CD8-positive, alpha-beta memory T cell (primary cell): ENCODE measurements around the gene GUK1. TPM values are rescaled to one million over a fixed set of nuclear protein-coding genes. Genes with fewer than 3 reads are reported as not detected.

Experiments used
- CTCF ChIA-PET: fragments of 350-600 bp; sonication (Branson Sonifier 250); formaldehyde crosslinking; loops from one replicate; lab custom pipeline; 2021; ENCODE audit warnings: antibody characterized with exemption; lab: Charles Lee
- POLR2A ChIA-PET: fragments of 350-600 bp; sonication (Branson Sonifier 250); formaldehyde crosslinking; loops from one replicate; lab custom pipeline; 2021; ENCODE audit warnings: antibody characterized with exemption; lab: Charles Lee
- DNase-seq, 5 donors: peaks; one replicate each; pipeline versions ENCODE4 v3.0.0 to v3.0.0-alpha.2; 2020 to 2022; ENCODE audit warnings: mixed read lengths in 1 of 5
- H3K27ac ChIP-seq: one replicate; pipeline ENCODE4 v1.7.0; 2013; ENCODE audit warnings: low read depth, mild to moderate bottlenecking, low read length, moderate library complexity
- H3K27me3 ChIP-seq: 2 replicates; pipeline ENCODE4 v1.7.0; 2013; ENCODE audit warnings: low read length, mild to moderate bottlenecking; ENCODE audit not compliant: insufficient read depth, poor library complexity, severe bottlenecking
- H3K36me3 ChIP-seq: 2 replicates; pipeline ENCODE4 v1.7.0; 2013; ENCODE audit warnings: mild to moderate bottlenecking, low read length, moderate library complexity; ENCODE audit not compliant: insufficient read depth
- H3K4me1 ChIP-seq: 2 replicates; pipeline ENCODE4 v1.7.0; 2013; ENCODE audit warnings: mild to moderate bottlenecking, low read length, moderate library complexity; ENCODE audit not compliant: insufficient read depth
- H3K4me3 ChIP-seq: 2 replicates; pipeline ENCODE4 v1.7.0; 2013; ENCODE audit warnings: mild to moderate bottlenecking, low read length
- H3K9me3 ChIP-seq: 2 replicates; pipeline ENCODE4 v1.7.0; 2013; ENCODE audit warnings: mild to moderate bottlenecking, low read length
- H3K27ac Mint-ChIP-seq, 8 donors: one replicate each; pipeline ENCODE4 v1.8.0; 2020 to 2021; ENCODE audit warnings: mixed read lengths in 8 of 8, mild to moderate bottlenecking in 6 of 8, inconsistent platforms in 3 of 8, moderate library complexity in 3 of 8
- H3K27me3 Mint-ChIP-seq, 2 donors: one replicate each; pipeline ENCODE4 v1.8.0; 2020 to 2021; ENCODE audit warnings: mixed read lengths in 2 of 2, mild to moderate bottlenecking in 1 of 2, moderate library complexity in 1 of 2
- H3K36me3 Mint-ChIP-seq, 3 donors: one replicate each; pipeline ENCODE4 v1.8.0; 2020 to 2021; ENCODE audit warnings: mixed read lengths in 3 of 3, inconsistent platforms in 1 of 3, mild to moderate bottlenecking in 1 of 3
- H3K4me1 Mint-ChIP-seq, 3 donors: one replicate each; pipeline ENCODE4 v1.8.0; 2020 to 2021; ENCODE audit warnings: mixed read lengths in 3 of 3, inconsistent platforms in 1 of 3, mild to moderate bottlenecking in 1 of 3
- H3K4me3 Mint-ChIP-seq, 7 donors: one replicate each; pipeline ENCODE4 v1.8.0; 2020 to 2021; ENCODE audit warnings: mixed read lengths in 7 of 7, mild to moderate bottlenecking in 6 of 7, moderate library complexity in 4 of 7, inconsistent platforms in 2 of 7
- H3K9me3 Mint-ChIP-seq, 5 donors: one replicate each; pipeline ENCODE4 v1.8.0; 2020 to 2022; ENCODE audit warnings: mixed read lengths in 5 of 5, mild to moderate bottlenecking in 3 of 5, moderate library complexity in 2 of 5, inconsistent platforms in 1 of 5
- polyA plus RNA-seq: library from polyadenylated mRNA; unstranded; fragments of 300-500 nt; fragmentation: Illumina TruSeq; gene quantifications from one replicate; pipeline ENCODE4 v1.2.3, GENCODE V29; 2021
- total RNA-seq, 2 experiments: library from RNA; stranded (reverse); gene quantifications; one replicate each; pipeline ENCODE4 v1.2.3, GENCODE V29; 2021

GUK1 gene
- total and polyA plus RNA-seq, 3 experiments from 2014 or later: 222 to 467 (median 245) TPM

- Mint-ChIP-seq H3K36me3 (peaks cover 0 to 37% (median 3%) of the 10 kb centered on the region in 3 donors), H3K4me1 (peaks cover 56 to 70% (median 57%) of the 10 kb centered on the region in 3 donors), H3K27ac (peak overlapping the region; percentile 98 to 100 (median 99)), H3K9me3 (no peaks in the 10 kb centered on the region), H3K27me3 (peaks cover 0 to 5% of the 10 kb centered on the region in 2 donors), H3K4me3 (peak overlapping the region; percentile 91 to 99 (median 98))
- no peaks in the 10 kb centered on the region for H3K27me3 ChIP-seq
- peak overlapping the region; percentile 82 for H3K4me3 ChIP-seq
- ChIA-PET POLR2A (interaction anchor here (0.6 to 7.8 kb wide), 4 partner anchors 14 to 34 kb away, joined by 3 to 69 read pairs (median 4); partner anchors contain the start of gene IBA57), CTCF (interaction anchor here (0.8 to 6.3 kb wide), 4 partner anchors 9 to 140 kb away, joined by 3 to 57 read pairs (median 5); partner anchors contain the start of gene IBA57)
- peaks cover 8% of the 10 kb centered on the region for H3K36me3 ChIP-seq
- H3K4me1 ChIP-seq: peaks cover 44% of the 10 kb centered on the region
- no peaks in the 10 kb centered on the region for H3K9me3 ChIP-seq
- H3K27ac ChIP-seq: peak overlapping the region; percentile 96
- DNase-seq: no peak
Measured at GRCh38 chr1:228139406-228139930, 611 bp upstream of the GUK1 start.

GRCh38 chr1:228140724-228141225 lies 696 bp downstream of the GUK1 start:
- no peak for DNase-seq
- H3K36me3 Mint-ChIP-seq: peaks cover 0 to 43% (median 3%) of the 10 kb centered on the region in 3 donors
- Histone ChIP-seq H3K9me3 (no peaks in the 10 kb centered on the region), H3K27ac (peak overlapping the region; percentile 98), H3K36me3 (peaks cover 8% of the 10 kb centered on the region), H3K4me3 (peak overlapping the region; percentile 86), H3K27me3 (no peaks in the 10 kb centered on the region), H3K4me1 (peaks cover 57% of the 10 kb centered on the region)
- POLR2A ChIA-PET: interaction anchor here (0.7 to 7.8 kb wide), 7 partner anchors 16 to 353 kb away, joined by 3 to 69 read pairs (median 3); partner anchors contain the start of gene IBA57
- H3K27me3 Mint-ChIP-seq: peaks cover 0 to 4% of the 10 kb centered on the region in 2 donors
- no peaks in the 10 kb centered on the region for H3K9me3 Mint-ChIP-seq
- peak overlapping the region; percentile 91 to 99 (median 98) for H3K4me3 Mint-ChIP-seq
- peak overlapping the region; percentile 98 to 100 (median 99) for H3K27ac Mint-ChIP-seq
- CTCF ChIA-PET: interaction anchor here (0.9 to 6.3 kb wide), 4 partner anchors 10 to 141 kb away, joined by 3 to 57 read pairs (median 4); partner anchors contain the start of gene IBA57
- peaks cover 60 to 79% (median 63%) of the 10 kb centered on the region in 3 donors for H3K4me1 Mint-ChIP-seq

GRCh38 chr1:228141226-228142044 lies 1.4 kb downstream of the GUK1 start:
- H3K27me3 Mint-ChIP-seq: peaks cover 0 to 4% of the 10 kb centered on the region in 2 donors
- ChIA-PET CTCF (interaction anchor here (0.8 to 6.3 kb wide), 5 partner anchors 11 to 72 kb away, joined by 3 to 57 read pairs (median 9); partner anchors contain the start of gene IBA57), POLR2A (interaction anchor here (1.0 to 7.8 kb wide), 3 partner anchors 16 to 60 kb away, joined by 3 to 69 read pairs (median 4); partner anchors contain the start of gene IBA57)
- peak overlapping the region; percentile 98 to 100 (median 99) for H3K27ac Mint-ChIP-seq
- peaks cover 53 to 74% (median 57%) of the 10 kb centered on the region in 3 donors for H3K4me1 Mint-ChIP-seq
- peak overlapping the region; percentile 86 for H3K4me3 ChIP-seq
- H3K27ac ChIP-seq: peak overlapping the region; percentile 98
- H3K9me3 Mint-ChIP-seq: no peaks in the 10 kb centered on the region
- peak in 3 of 5 donors; percentile 32 to 57 (median 37) for DNase-seq
- H3K36me3 Mint-ChIP-seq: peaks cover 0 to 49% (median 3%) of the 10 kb centered on the region in 3 donors
- H3K27me3 ChIP-seq: no peaks in the 10 kb centered on the region
- H3K9me3 ChIP-seq: no peaks in the 10 kb centered on the region
- H3K4me3 Mint-ChIP-seq: peak overlapping the region; percentile 91 to 99 (median 98)
- H3K4me1 ChIP-seq: peaks cover 58% of the 10 kb centered on the region
- H3K36me3 ChIP-seq: peaks cover 15% of the 10 kb centered on the region

GRCh38 chr1:228142155-228142691 lies 2.1 kb downstream of the GUK1 start:
- H3K27me3 ChIP-seq: no peaks in the 10 kb centered on the region
- peak overlapping the region; percentile 98 for H3K27ac ChIP-seq
- H3K36me3 ChIP-seq: peaks cover 21% of the 10 kb centered on the region
- peak in 2 of 5 donors; percentile 46 to 48 for DNase-seq
- peak overlapping the region; percentile 86 for H3K4me3 ChIP-seq
- peaks cover 0 to 51% (median 3%) of the 10 kb centered on the region in 3 donors for H3K36me3 Mint-ChIP-seq
- H3K4me1 Mint-ChIP-seq: peaks cover 46 to 66% (median 49%) of the 10 kb centered on the region in 3 donors
- H3K4me3 Mint-ChIP-seq: peak overlapping the region; percentile 91 to 99 (median 98)
- H3K4me1 ChIP-seq: peaks cover 58% of the 10 kb centered on the region
- POLR2A ChIA-PET: interaction anchor here (1.1 to 7.8 kb wide), 2 partner anchors 9 to 23 kb away, joined by 3 to 69 read pairs; partner anchors contain the start of gene IBA57
- peak overlapping the region; percentile 84 to 100 (median 98) for H3K27ac Mint-ChIP-seq
- H3K9me3 ChIP-seq: no peaks in the 10 kb centered on the region
- no peaks in the 10 kb centered on the region for H3K9me3 Mint-ChIP-seq
- CTCF ChIA-PET: interaction anchor here (0.8 to 2.4 kb wide), 4 partner anchors 12 to 33 kb away, joined by 3 to 17 read pairs (median 6); partner anchors contain the start of gene IBA57
- peaks cover 0 to 4% of the 10 kb centered on the region in 2 donors for H3K27me3 Mint-ChIP-seq

GRCh38 chr1:228142701-228143136 lies 2.6 kb downstream of the GUK1 start:
- H3K27me3 Mint-ChIP-seq: peaks cover 0 to 4% of the 10 kb centered on the region in 2 donors
- H3K9me3 Mint-ChIP-seq: no peaks in the 10 kb centered on the region
- H3K27ac Mint-ChIP-seq: peak overlapping the region; percentile 82 to 100 (median 96)
- no peaks in the 10 kb centered on the region for H3K9me3 ChIP-seq
- peaks cover 0 to 55% (median 3%) of the 10 kb centered on the region in 3 donors for H3K36me3 Mint-ChIP-seq
- no peaks in the 10 kb centered on the region for H3K27me3 ChIP-seq
- peaks cover 41 to 61% (median 44%) of the 10 kb centered on the region in 3 donors for H3K4me1 Mint-ChIP-seq
- H3K4me1 ChIP-seq: peaks cover 54% of the 10 kb centered on the region
- H3K4me3 ChIP-seq: peak overlapping the region; percentile 86
- CTCF ChIA-PET: interaction anchor here (1.2 to 2.4 kb wide), 3 partner anchors 13 to 23 kb away, joined by 3 to 17 read pairs (median 9); partner anchors contain the start of gene IBA57
- POLR2A ChIA-PET: interaction anchor here (0.5 to 7.8 kb wide), 3 partner anchors 9 to 317 kb away, joined by 3 to 69 read pairs (median 3); partner anchors contain the start of gene IBA57
- peaks cover 25% of the 10 kb centered on the region for H3K36me3 ChIP-seq
- H3K4me3 Mint-ChIP-seq: peak overlapping the region; percentile 91 to 99 (median 98)
- peak in 1 of 5 donors; percentile 45 for DNase-seq
- peak overlapping the region; percentile 98 for H3K27ac ChIP-seq

- no peaks in the 10 kb centered on the region for H3K9me3 ChIP-seq
- no peak overlapping the region for H3K27ac ChIP-seq
- POLR2A ChIA-PET: interaction anchor here (1.1 to 7.8 kb wide), 3 partner anchors 8 to 22 kb away, joined by 3 to 69 read pairs (median 3); partner anchors contain the start of gene IBA57
- H3K4me3 Mint-ChIP-seq: peak overlapping the region; percentile 76 to 99 (median 97)
- peaks cover 52% of the 10 kb centered on the region for H3K4me1 ChIP-seq
- H3K4me1 Mint-ChIP-seq: peaks cover 41 to 54% (median 44%) of the 10 kb centered on the region in 3 donors
- CTCF ChIA-PET: interaction anchor here (1.2 to 2.4 kb wide), 4 partner anchors 13 to 23 kb away, joined by 3 to 17 read pairs (median 7); partner anchors contain the start of gene IBA57
- peaks cover 0 to 4% of the 10 kb centered on the region in 2 donors for H3K27me3 Mint-ChIP-seq
- DNase-seq: no peak
- no peaks in the 10 kb centered on the region for H3K9me3 Mint-ChIP-seq
- peaks cover 0 to 60% (median 3%) of the 10 kb centered on the region in 3 donors for H3K36me3 Mint-ChIP-seq
- H3K36me3 ChIP-seq: peaks cover 34% of the 10 kb centered on the region
- H3K27me3 ChIP-seq: no peaks in the 10 kb centered on the region
- H3K4me3 ChIP-seq: no peak overlapping the region
- peak overlapping the region; percentile 59 to 100 (median 88) for H3K27ac Mint-ChIP-seq
Measured at GRCh38 chr1:228143480-228144192, 3.6 kb downstream of the GUK1 start.
